Loucy (cell line): ENCODE data around the gene XPNPEP1.

Experiments used
- H2AFZ ChIP-seq: fragments of 200-600 bp; sonication (generic); 2 replicates; pipeline ENCODE4 v1.6.0; 2016; ENCODE audit warnings: antibody characterized with exemption, mild to moderate bottlenecking, low read length, moderate library complexity
- H3F3A ChIP-seq: fragments of 200-600 bp; 2 replicates; pipeline ENCODE4 v1.6.0; 2016; ENCODE audit warnings: antibody characterized with exemption, low read depth, mild to moderate bottlenecking
- H3K27me3 ChIP-seq: fragments of 200-600 bp; sonication (generic); 2 replicates; pipeline ENCODE4 v1.6.1; 2014; ENCODE audit warnings: low read length, mild to moderate bottlenecking; ENCODE audit not compliant: insufficient read depth, poor library complexity, severe bottlenecking
- H3K36me3 ChIP-seq: fragments of 200-600 bp; sonication (generic); 2 replicates; pipeline ENCODE4 v1.6.1; 2016; ENCODE audit warnings: low read length; ENCODE audit not compliant: insufficient read depth
- H3K4me1 ChIP-seq: fragments of 200-600 bp; sonication (generic); 2 replicates; pipeline ENCODE4 v1.5.1; 2014; ENCODE audit warnings: low read length, mild to moderate bottlenecking; ENCODE audit not compliant: insufficient read depth, poor library complexity, severe bottlenecking
- H3K4me2 ChIP-seq: fragments of 200-600 bp; sonication (generic); 2 replicates; pipeline ENCODE4 v1.6.0; 2014; ENCODE audit warnings: antibody characterized with exemption, low read length, low read depth, mild to moderate bottlenecking; ENCODE audit not compliant: poor library complexity, severe bottlenecking
- H3K4me3 ChIP-seq: fragments of 200-600 bp; sonication (generic); 2 replicates; pipeline ENCODE4 v1.5.1; 2014; ENCODE audit warnings: low read length, mild to moderate bottlenecking, mixed read lengths; ENCODE audit not compliant: poor library complexity, severe bottlenecking
- H3K79me2 ChIP-seq: fragments of 200-600 bp; sonication (generic); 2 replicates; pipeline ENCODE4 v1.6.1; 2014; ENCODE audit warnings: low read length; ENCODE audit not compliant: insufficient read depth
- H3K9ac ChIP-seq: fragments of 200-600 bp; sonication (generic); 2 replicates; pipeline ENCODE4 v1.6.0; 2014; ENCODE audit warnings: mild to moderate bottlenecking, low read depth, low read length, moderate library complexity; ENCODE audit not compliant: poor library complexity, severe bottlenecking
- H3K9me2 ChIP-seq: fragments of 200-600 bp; sonication (generic); replicated peaks from 2 replicates; pipeline ENCODE4 v1.6.1; 2016; ENCODE audit warnings: low read depth, low read length, mixed read lengths
- H3K9me3 ChIP-seq: fragments of 200-600 bp; sonication (generic); 2 replicates; pipeline ENCODE4 v1.6.1; 2014; ENCODE audit warnings: mild to moderate bottlenecking, antibody characterized with exemption, low read length, low read depth; ENCODE audit not compliant: insufficient read depth
- H4K20me1 ChIP-seq: fragments of 200-600 bp; sonication (generic); 2 replicates; pipeline ENCODE4 v1.6.0; 2014; ENCODE audit warnings: antibody characterized with exemption, low read length, mild to moderate bottlenecking; ENCODE audit not compliant: insufficient read depth, poor library complexity, severe bottlenecking
- EZH2phosphoT487 ChIP-seq: fragments of 200-600 bp; IDR thresholded peaks from 2 replicates; pipeline ENCODE4 v1.6.1; 2018; ENCODE audit warnings: antibody characterized with exemption, mild to moderate bottlenecking, moderate library complexity, borderline replicate concordance
- TF ChIP-seq, protein P1 (sequence below): fragments of 200-600 bp; sonication (generic); conservative IDR thresholded peaks from 2 replicates; pipeline ENCODE4 v1.5.1; 2014; ENCODE audit warnings: mild to moderate bottlenecking, antibody characterized with exemption, low read length

The XPNPEP1 gene

DNA sequence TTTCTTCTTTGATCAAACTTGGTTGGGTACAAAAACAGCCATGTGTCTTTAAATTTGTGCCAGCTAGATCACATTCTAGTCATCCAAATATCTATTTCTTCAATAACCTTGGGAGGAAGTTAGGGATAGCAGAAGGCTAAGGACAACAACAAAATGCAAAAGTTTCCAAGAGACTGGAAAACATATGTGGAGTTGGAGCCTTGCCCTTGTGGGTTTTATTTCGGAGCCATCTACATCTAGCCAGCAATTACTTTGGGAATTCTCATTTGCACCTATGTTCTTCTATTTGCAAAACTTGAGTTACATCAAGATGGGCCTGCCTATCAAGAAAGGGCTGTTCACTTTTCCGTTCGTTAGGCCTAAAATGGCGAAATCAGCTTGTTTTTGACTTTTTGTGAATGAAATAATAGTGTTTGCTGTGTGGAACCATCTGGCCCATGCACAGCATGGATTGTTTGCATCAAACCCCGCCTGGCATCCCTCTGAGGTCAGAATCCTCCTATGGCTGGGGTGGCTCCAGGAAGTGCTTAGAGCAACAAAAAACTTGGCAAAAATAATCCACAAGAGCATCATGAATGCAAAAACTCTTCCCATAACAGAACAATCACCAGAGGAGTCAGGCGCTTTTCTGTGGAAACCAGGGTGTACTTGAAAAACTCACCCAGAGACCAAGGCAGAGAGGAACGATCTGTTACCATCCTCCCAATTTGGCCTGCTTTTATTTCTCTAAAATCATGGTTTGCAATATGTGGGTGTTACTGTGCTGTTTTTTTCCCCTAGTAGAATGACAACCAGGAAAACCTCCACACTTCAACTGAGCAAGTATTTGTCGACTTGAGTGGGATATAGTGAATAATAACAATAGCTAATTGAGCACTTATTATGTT lies 36.2 kb upstream of the XPNPEP1 start:
- H3K27me3 ChIP-seq: no peaks in the 10 kb centered on the region
- H2AFZ ChIP-seq: no peak overlapping the region
- H3K4me1 ChIP-seq: no peaks in the 10 kb centered on the region
- no peaks in the 10 kb centered on the region for H4K20me1 ChIP-seq
- no peak overlapping the region for H3K4me3 ChIP-seq
- no peak for TF ChIP-seq EZH2phosphoT487
- TF ChIP-seq, protein P1, sequence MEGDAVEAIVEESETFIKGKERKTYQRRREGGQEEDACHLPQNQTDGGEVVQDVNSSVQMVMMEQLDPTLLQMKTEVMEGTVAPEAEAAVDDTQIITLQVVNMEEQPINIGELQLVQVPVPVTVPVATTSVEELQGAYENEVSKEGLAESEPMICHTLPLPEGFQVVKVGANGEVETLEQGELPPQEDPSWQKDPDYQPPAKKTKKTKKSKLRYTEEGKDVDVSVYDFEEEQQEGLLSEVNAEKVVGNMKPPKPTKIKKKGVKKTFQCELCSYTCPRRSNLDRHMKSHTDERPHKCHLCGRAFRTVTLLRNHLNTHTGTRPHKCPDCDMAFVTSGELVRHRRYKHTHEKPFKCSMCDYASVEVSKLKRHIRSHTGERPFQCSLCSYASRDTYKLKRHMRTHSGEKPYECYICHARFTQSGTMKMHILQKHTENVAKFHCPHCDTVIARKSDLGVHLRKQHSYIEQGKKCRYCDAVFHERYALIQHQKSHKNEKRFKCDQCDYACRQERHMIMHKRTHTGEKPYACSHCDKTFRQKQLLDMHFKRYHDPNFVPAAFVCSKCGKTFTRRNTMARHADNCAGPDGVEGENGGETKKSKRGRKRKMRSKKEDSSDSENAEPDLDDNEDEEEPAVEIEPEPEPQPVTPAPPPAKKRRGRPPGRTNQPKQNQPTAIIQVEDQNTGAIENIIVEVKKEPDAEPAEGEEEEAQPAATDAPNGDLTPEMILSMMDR: no peak
- no peaks in the 10 kb centered on the region for H3K9me2 ChIP-seq
- no peaks in the 10 kb centered on the region for H3K79me2 ChIP-seq
- H3K9ac ChIP-seq: no peak overlapping the region
- no peaks in the 10 kb centered on the region for H3K36me3 ChIP-seq
- H3F3A ChIP-seq: no peaks in the 10 kb centered on the region
- no peak overlapping the region for H3K4me2 ChIP-seq
- H3K9me3 ChIP-seq: no peaks in the 10 kb centered on the region

DNA sequence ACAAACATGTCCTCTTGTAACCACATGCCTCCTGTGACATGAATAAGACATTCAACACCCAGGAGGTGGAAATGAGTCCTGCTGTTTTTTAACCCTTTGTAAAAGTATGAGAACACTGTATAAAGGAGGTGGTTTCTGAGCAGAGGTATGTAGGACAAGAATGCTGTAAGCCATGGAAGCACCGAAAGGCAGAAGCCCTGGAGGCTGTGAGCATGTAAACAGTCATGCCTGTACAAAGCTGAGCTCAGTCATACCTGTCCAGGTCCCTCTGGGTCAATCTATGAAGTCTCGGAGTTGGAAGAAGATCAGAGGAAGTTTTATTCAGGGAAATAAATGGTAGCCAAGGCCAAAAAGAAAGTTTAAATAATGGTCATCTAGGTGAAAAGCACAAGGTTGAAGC lies 34.7 kb upstream of the XPNPEP1 start:
- H2AFZ ChIP-seq: no peak overlapping the region
- no peaks in the 10 kb centered on the region for H4K20me1 ChIP-seq
- no peaks in the 10 kb centered on the region for H3F3A ChIP-seq
- no peak overlapping the region for H3K4me2 ChIP-seq
- H3K4me3 ChIP-seq: no peak overlapping the region
- TF ChIP-seq, protein P1: no peak
- no peak for TF ChIP-seq EZH2phosphoT487
- H3K9me2 ChIP-seq: no peaks in the 10 kb centered on the region
- H3K9ac ChIP-seq: no peak overlapping the region
- H3K36me3 ChIP-seq: no peaks in the 10 kb centered on the region
- H3K79me2 ChIP-seq: no peaks in the 10 kb centered on the region
- H3K27me3 ChIP-seq: no peaks in the 10 kb centered on the region
- H3K4me1 ChIP-seq: no peaks in the 10 kb centered on the region
- H3K9me3 ChIP-seq: no peaks in the 10 kb centered on the region

DNA sequence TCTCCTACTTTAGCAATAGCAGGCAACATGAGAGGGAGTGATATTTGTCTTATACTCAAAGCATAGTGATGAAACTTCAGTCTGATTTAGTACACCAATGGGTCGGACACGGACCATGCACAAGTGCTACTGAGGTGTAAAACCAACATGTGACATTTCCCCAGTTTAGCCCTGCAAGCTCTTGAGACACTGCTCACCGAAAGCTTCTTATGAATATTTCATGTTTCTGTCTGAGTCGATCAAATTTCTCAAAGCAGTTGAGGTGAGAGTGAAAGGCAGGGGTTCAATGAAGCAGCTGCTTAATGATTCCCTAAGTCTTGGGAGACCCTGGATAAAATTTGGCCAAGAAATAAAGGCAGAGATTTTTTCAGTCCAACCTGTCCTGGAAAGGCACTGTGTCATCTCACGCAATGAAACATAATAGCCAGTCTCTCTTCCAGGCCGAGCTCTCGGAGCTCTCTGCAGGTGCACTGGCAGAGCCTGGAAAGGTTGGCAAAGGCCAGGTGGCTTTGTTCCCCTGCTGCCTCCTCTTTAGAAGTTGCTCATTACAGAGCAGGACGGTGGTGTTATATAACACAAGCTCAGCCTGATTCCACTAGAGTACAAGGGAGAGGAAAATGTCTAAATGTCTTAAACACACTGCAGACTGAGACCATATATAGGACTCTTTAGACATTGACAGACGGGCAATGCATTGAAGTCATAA lies 33.9 kb upstream of the XPNPEP1 start:
- Histone ChIP-seq H4K20me1 (no peaks in the 10 kb centered on the region), H2AFZ (peak overlapping the region; percentile 11; the same call in 1 of the 2 replicates), H3K36me3 (no peaks in the 10 kb centered on the region), H3K9ac (no peak overlapping the region), H3K4me3 (no peak overlapping the region), H3K9me3 (no peaks in the 10 kb centered on the region), H3K27me3 (no peaks in the 10 kb centered on the region), H3K9me2 (no peaks in the 10 kb centered on the region), H3K4me2 (no peak overlapping the region), H3K79me2 (no peaks in the 10 kb centered on the region), H3F3A (no peaks in the 10 kb centered on the region), H3K4me1 (no peaks in the 10 kb centered on the region)
- TF ChIP-seq, protein P1: no peak
- no peak for TF ChIP-seq EZH2phosphoT487
